WI38 (cell line): ENCODE results near the gene TMEM47.

ENCODE experiments used
- H3K4me3 ChIP-seq: 2 replicates; pipeline ENCODE4 v1.5.1; 2011; ENCODE audit warnings: low read depth, mild to moderate bottlenecking, control low read depth, low read length
- TF ChIP-seq, protein P1 (sequence below): IDR thresholded peaks from 2 replicates; pipeline ENCODE4 v1.5.1; 2012; ENCODE audit warnings: low read depth, mild to moderate bottlenecking, control low read depth, low read length

The TMEM47 gene

DNA sequence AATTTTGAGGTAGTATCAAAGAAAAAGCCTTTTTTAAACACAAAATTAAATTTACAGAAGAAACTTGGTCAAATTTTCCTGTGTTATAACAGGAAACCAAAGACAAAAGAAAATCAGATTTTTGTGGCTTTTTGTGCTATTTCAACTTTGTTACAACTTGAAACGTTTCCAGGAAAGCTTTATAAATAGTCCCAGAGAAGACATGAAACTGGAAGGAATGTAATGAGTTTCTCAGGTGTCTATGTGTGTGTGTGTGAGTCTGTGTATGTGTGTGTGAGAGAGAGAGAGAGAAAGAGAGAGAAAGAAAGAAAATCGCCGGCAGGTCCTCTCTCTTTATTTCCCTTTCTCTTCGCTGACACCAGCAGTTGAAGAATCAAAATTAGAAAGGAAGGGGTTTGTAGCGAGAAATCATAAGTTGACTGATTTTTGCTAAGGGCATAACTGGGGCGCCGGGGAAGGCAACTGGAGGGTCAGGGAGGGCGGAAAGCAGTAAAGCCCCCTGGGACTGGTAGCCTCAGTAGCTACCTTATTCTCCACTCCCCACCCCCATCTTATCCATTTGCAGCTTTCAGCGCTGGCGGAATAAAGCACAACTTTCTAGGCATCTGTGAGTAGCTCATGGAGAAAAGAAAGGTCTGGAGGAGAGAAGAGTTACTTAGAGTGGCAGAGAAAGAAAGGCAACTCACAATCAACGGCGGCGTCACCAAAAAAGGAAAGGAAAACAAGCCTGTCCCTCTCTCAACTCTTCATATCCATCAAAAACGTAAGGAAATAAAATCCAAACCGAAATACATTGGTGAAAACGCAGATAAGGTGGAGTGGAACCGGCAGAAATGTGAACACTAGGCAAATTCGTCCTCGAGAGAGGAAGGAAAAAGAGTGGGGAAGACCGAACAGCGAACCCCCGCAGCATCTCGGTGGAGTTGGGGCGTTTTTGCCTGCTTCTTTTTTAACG lies 1.3 kb downstream of the TMEM47 start:
- TF ChIP-seq, protein P1, sequence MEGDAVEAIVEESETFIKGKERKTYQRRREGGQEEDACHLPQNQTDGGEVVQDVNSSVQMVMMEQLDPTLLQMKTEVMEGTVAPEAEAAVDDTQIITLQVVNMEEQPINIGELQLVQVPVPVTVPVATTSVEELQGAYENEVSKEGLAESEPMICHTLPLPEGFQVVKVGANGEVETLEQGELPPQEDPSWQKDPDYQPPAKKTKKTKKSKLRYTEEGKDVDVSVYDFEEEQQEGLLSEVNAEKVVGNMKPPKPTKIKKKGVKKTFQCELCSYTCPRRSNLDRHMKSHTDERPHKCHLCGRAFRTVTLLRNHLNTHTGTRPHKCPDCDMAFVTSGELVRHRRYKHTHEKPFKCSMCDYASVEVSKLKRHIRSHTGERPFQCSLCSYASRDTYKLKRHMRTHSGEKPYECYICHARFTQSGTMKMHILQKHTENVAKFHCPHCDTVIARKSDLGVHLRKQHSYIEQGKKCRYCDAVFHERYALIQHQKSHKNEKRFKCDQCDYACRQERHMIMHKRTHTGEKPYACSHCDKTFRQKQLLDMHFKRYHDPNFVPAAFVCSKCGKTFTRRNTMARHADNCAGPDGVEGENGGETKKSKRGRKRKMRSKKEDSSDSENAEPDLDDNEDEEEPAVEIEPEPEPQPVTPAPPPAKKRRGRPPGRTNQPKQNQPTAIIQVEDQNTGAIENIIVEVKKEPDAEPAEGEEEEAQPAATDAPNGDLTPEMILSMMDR, result no peak
- peak overlapping the region; percentile 74 for H3K4me3 ChIP-seq

DNA sequence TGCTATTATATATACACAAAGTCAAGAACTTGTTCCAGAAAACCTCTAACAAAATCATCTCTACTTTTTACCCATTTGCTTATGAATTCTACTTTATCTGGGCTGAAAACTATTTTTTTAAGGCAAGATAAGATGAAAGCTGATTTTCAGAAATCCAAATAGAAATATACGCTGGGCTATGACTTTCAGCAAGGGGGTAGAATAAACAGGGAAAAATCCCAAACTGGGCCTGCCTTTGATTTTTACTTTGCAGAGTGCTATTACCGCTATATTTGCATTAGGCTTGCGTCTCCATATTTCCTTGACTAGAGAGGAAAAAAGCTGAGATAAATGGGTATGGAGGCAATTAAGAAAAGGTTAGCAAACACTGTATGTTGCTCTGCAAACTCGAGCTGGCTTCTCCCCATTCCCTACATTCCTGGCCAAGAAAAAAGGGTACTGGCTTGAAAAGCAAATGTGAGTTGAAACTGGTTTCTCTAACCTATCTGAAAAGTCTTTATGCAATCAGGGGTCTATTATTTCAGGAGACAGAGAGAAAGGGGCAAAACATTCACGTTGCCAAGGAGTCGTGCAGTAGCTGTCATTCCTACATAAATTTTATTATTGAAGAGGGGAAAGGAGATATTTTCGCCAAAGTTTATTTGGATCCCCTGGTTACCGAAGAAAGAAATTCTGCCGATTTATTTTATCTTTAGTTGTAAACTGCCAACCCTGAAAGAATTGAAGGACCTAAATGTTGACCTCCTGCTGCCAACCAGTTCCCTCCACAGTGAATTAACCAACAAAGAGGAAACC lies 2.2 kb downstream of the TMEM47 start:
- H3K4me3 ChIP-seq, result peak overlapping the region; percentile 74
- TF ChIP-seq, protein P1, result no peak

DNA sequence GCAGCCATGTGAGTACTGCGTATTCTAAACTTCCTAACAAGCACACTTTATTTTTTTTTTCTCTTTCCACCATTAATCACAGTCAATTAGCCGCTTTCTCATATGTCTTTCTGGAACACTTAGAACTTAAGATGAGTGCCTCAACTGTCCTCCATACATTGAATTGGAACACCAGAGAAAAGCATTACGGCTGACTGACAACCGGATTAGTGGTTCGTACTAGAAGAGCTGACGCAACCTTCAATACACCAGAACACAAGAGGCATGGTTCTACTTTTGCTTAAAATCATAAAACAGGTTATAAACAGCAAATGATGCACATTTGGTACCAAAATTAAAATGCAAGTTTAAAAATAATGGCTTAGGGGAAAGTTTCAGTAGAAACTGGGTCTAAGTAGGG lies 3.3 kb downstream of the TMEM47 start:
- TF ChIP-seq, protein P1, result no peak
- peak overlapping the region; percentile 74 for H3K4me3 ChIP-seq

DNA sequence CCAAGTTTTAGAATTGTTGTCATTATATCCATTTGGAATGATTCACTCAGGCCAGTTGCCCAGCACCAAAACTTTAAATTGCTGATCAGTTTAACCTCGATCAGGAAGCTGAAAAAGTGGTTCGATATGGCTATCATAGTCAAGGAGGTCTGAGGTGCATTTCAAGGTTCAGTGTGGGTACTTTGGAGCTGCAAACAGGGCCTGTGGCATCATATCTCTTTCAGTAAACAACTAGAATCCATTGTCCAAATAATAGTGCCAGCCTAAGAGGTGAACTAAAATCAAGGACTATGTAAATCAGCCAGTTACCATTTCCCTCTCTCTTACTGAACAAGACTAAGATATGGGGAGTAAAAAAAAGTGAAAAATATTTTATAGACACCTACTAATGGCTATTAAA lies 14.2 kb downstream of the TMEM47 start:
- TF ChIP-seq, protein P1, result no peak
- H3K4me3 ChIP-seq, result no peak overlapping the region

DNA sequence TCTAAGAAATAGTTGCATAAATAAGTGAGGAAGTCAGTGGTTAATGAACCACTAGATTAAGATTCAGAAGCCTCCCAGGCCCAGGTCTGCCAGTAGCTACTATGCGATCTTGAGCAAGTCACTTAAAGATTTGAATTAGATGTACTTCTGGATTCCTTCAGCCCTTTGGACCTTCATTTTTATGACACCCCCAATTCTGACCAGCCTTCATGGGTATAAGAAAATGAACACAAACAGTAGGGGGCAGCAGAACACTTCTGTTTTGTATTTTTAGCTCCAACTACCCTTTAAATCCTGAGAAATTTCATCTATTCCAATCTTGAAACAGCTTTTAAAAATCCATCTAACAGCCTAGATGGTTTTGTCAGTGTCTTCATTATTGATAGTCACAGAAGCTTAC lies 19.0 kb downstream of the TMEM47 start:
- TF ChIP-seq, protein P1, result no peak
- no peak overlapping the region for H3K4me3 ChIP-seq

DNA sequence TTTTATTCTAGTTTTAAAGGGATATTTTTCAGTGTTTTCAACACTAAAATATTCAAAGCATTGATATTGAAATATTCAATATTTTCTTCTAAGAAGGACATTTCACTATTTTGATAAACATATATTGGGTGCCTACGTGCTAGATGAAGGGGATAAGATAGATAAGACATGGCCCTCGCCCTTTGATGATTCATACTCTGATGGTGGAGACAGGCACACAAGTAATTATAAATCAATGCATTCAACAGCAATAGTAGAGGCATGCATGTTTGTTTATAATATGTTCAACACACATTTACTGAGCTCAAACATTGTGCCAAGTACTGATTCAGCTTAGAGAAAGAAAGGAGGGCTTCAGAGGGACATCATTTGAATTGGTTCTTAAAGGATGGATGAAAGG lies 22.7 kb downstream of the TMEM47 start:
- TF ChIP-seq, protein P1, result no peak
- H3K4me3 ChIP-seq, result no peak overlapping the region

DNA sequence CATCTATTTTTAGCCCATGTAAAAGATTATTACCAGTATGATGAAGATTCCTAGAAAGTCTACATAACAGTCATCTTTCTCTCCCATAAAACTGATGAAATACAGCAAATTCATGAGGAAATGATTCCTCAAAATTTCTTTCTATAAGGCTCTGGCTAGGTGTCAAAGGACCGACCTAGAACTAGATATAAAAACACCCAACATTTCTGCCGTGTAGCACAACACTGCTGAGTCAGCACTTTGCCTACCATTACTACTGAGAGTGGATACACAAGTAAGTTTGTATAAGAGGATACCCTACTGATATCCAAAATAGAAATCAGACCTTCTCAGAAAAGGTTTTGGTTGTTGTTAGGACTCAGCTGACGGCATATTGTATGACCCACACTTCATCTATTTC lies 24.7 kb downstream of the TMEM47 start:
- TF ChIP-seq, protein P1, result no peak
- H3K4me3 ChIP-seq, result no peak overlapping the region
